GM12892 (cell line): ENCODE data around the gene TAF6.

Experiments
- DNase-seq: peaks from one replicate; pipeline ENCODE4 v3.0.0; 2011; ENCODE audit not compliant: insufficient read length
- FAIRE-seq: peaks from 2 replicates; lab custom pipeline; 2011; peaks lifted over from hg19 to GRCh38; lab: Jason Lieb, UNC
- POLR2A ChIP-seq: IDR thresholded peaks from 2 replicates; pipeline ENCODE4 v1.6.1; 2011; ENCODE audit warnings: low read depth, low read length, control low read depth
- POLR2AphosphoS5 ChIP-seq: IDR thresholded peaks from 2 replicates; pipeline ENCODE4 v1.6.1; 2011; ENCODE audit warnings: low read depth, low read length, control low read depth
- TAF1 ChIP-seq: IDR thresholded peaks from 2 replicates; pipeline ENCODE4 v1.6.1; 2011; ENCODE audit warnings: low read depth, mild to moderate bottlenecking, control low read depth, low read length, borderline replicate concordance

Gene TAF6

GRCh38 chr7:100069991-100070390 lies 49.2 kb downstream of the TAF6 start:
- no peak for TF ChIP-seq POLR2A
- no peak for TF ChIP-seq TAF1
- TF ChIP-seq POLR2AphosphoS5 = no peak
- FAIRE-seq = no peak
- DNase-seq = no peak

GRCh38 chr7:100066953-100067352 lies 52.2 kb downstream of the TAF6 start:
- FAIRE-seq (no peak), DNase-seq (no peak)
- no peak for TF ChIP-seq POLR2AphosphoS5
- TF ChIP-seq POLR2A = no peak
- no peak for TF ChIP-seq TAF1

- no peak for DNase-seq
- FAIRE-seq = no peak
- TF ChIP-seq TAF1 (no peak), POLR2AphosphoS5 (no peak), POLR2A (no peak)
Measured at GRCh38 chr7:100065452-100066186, 53.5 kb downstream of the TAF6 start.

- FAIRE-seq (no peak), DNase-seq (no peak)
- TF ChIP-seq POLR2AphosphoS5 = no peak
Measured at GRCh38 chr7:100064162-100064561, 55.0 kb downstream of the TAF6 start.

- no peak for DNase-seq
Measured at GRCh38 chr7:100063376-100063775, 55.8 kb downstream of the TAF6 start.

GRCh38 chr7:100061518-100062193 lies 57.5 kb downstream of the TAF6 start:
- FAIRE-seq (no peak), DNase-seq (no peak)
- TF ChIP-seq POLR2A (no peak), TAF1 (no peak), POLR2AphosphoS5 (no peak)

More at GRCh38 chr7:100063376-100063775, 55.8 kb downstream of the TAF6 start:
- no peak for FAIRE-seq
- no peak for TF ChIP-seq TAF1
- no peak for TF ChIP-seq POLR2AphosphoS5
- TF ChIP-seq POLR2A = no peak

- no peak for FAIRE-seq
- no peak for DNase-seq
- no peak for TF ChIP-seq POLR2A
- TF ChIP-seq TAF1 = no peak
- no peak for TF ChIP-seq POLR2AphosphoS5
Measured at GRCh38 chr7:100059251-100059739, 59.9 kb downstream of the TAF6 start.
